HepG2 (cell line): Measurements from ENCODE around the gene KIF3A. TPM values are rescaled to one million over a fixed set of nuclear protein-coding genes. Genes with fewer than 3 reads are reported as not detected.

Source experiments
- ATAC-seq: fragments of 200-7000 bp; cut with Tn5 transposase; 3 replicates; pipeline ENCODE4 v1.9.1; 2020; ENCODE audit warnings: mild to moderate bottlenecking, moderate library complexity
- BruUV-seq: library from RNA; stranded (reverse); fragments of 400-500 nt; replicated peaks from 2 replicates; lab custom pipeline; 2021; lab: Mats Ljungman, UMichigan
- CTCF ChIA-PET: fragments of 300-600 bp; formaldehyde crosslinking; extraction: SDS; loops from one replicate; lab custom pipeline; 2021; ENCODE audit warnings: low total read pairs, inconsistent platforms, low intra/inter-chr PET ratio; lab: Yijun Ruan, JAX
- POLR2A ChIA-PET: fragments of 350-600 bp; sonication (Branson Sonifier 250); formaldehyde crosslinking; loops from one replicate; lab custom pipeline; 2020; ENCODE audit warnings: antibody characterized with exemption, inconsistent platforms; lab: Yijun Ruan, JAX
- DNase-seq: peaks from one replicate; pipeline ENCODE4 v3.0.0-alpha.2; 2015; ENCODE audit warnings: low spot score
- FAIRE-seq: peaks from 3 replicates; lab custom pipeline; 2011; peaks lifted over from hg19 to GRCh38; lab: Jason Lieb, UNC
- H2AFZ ChIP-seq: one replicate; pipeline ENCODE4 v1.6.1; 2011; ENCODE audit warnings: low read length, inconsistent platforms
- H3K27ac ChIP-seq: fragments of 300-600 bp; 3 replicates; pipeline ENCODE4 v1.8.0; 2011; ENCODE audit warnings: mixed run types, mild to moderate bottlenecking, mixed read lengths, low read length, inconsistent platforms; ENCODE audit not compliant: insufficient read depth; ENCODE audit errors: extremely low read length
- H3K27me3 ChIP-seq, 2 experiments: fragments of 200-600 bp in 1 of 2; 2 replicates in 1 of 2; 3 replicates in 1 of 2; pipeline versions ENCODE4 v1.6.0 to v1.8.0; 2011; ENCODE audit warnings: low read length in 2 of 2, mild to moderate bottlenecking in 2 of 2, moderate library complexity in 2 of 2, inconsistent platforms in 1 of 2; ENCODE audit not compliant: insufficient read depth in 2 of 2, control insufficient read depth in 1 of 2
- H3K36me3 ChIP-seq, 2 experiments: fragments of 200-600 bp in 1 of 2; replicated peaks in 1 of 2; 2 replicates in 1 of 2; 3 replicates in 1 of 2; pipeline versions ENCODE4 v1.5.1 to v1.8.0; 2011; ENCODE audit warnings: low read length in 2 of 2, inconsistent platforms in 1 of 2; ENCODE audit not compliant: insufficient read depth in 2 of 2, control insufficient read depth in 1 of 2
- H3K4me1 ChIP-seq: 2 replicates; pipeline ENCODE4 v1.5.1; 2012; ENCODE audit warnings: low read length, inconsistent platforms; ENCODE audit not compliant: insufficient read depth
- H3K4me2 ChIP-seq: 2 replicates; pipeline ENCODE4 v1.6.0; 2011; ENCODE audit warnings: low read depth, low read length, inconsistent platforms
- H3K4me3 ChIP-seq, 3 experiments: fragments of 200-600 bp in 1 of 3; sonication (generic), shearing (Covaris generic) in 1 of 3; replicated peaks in 1 of 3; 2 replicates each; pipeline ENCODE4 v1.5.1; 2011 to 2016; ENCODE audit warnings: low read length in 3 of 3, inconsistent platforms in 2 of 3, low read depth in 2 of 3, mild to moderate bottlenecking in 2 of 3, control low read depth in 1 of 3, mixed read lengths in 1 of 3; ENCODE audit not compliant: insufficient read depth in 1 of 3
- H3K79me2 ChIP-seq: one replicate; pipeline ENCODE4 v1.6.1; 2011; ENCODE audit warnings: low read length, inconsistent platforms; ENCODE audit not compliant: insufficient read depth
- H3K9ac ChIP-seq: 2 replicates; pipeline ENCODE4 v1.6.0; 2011; ENCODE audit warnings: mild to moderate bottlenecking, low read depth, low read length, inconsistent platforms; ENCODE audit not compliant: insufficient read depth
- H3K9me3 ChIP-seq: 2 replicates; pipeline ENCODE4 v1.5.1; 2012; ENCODE audit warnings: mild to moderate bottlenecking, low read length
- H4K20me1 ChIP-seq: 2 replicates; pipeline ENCODE4 v1.6.0; 2011; ENCODE audit warnings: inconsistent platforms, mild to moderate bottlenecking, low read length, moderate library complexity; ENCODE audit not compliant: insufficient read depth
- KDM2A ChIP-seq: sonication (generic); formaldehyde crosslinking; IDR thresholded peaks from 2 replicates; pipeline ENCODE4 v1.4.0; 2020; ENCODE audit warnings: low read depth, missing genetic modification reagents, borderline replicate concordance
- RAD51 ChIP-seq: fragments of 450-650 bp; IDR thresholded peaks from 2 replicates; pipeline ENCODE4 v1.6.1; 2016; ENCODE audit warnings: borderline replicate concordance
- STAG1 ChIP-seq: sonication (generic); formaldehyde crosslinking; IDR thresholded peaks from 2 replicates; pipeline ENCODE4 v1.4.0; 2020; ENCODE audit warnings: missing genetic modification reagents
- ZMYM4 ChIP-seq: sonication (generic); formaldehyde crosslinking; IDR thresholded peaks from 2 replicates; pipeline ENCODE4 v1.8.1; 2023; ENCODE audit warnings: mild to moderate bottlenecking, missing genetic modification reagents
- ZNF20 ChIP-seq: sonication (generic); formaldehyde crosslinking; IDR thresholded peaks from 2 replicates; pipeline ENCODE4 v1.4.0; 2020; ENCODE audit warnings: mild to moderate bottlenecking, moderate library complexity, missing genetic modification reagents
- ZNF513 ChIP-seq: sonication (generic); formaldehyde crosslinking; conservative IDR thresholded peaks from 2 replicates; pipeline ENCODE4 v1.5.0; 2020; ENCODE audit warnings: missing genetic modification reagents
- ZNF557 ChIP-seq: sonication (generic); formaldehyde crosslinking; IDR thresholded peaks from 2 replicates; pipeline ENCODE4 v1.4.0; 2020; ENCODE audit warnings: missing genetic modification reagents
- ZNF597 ChIP-seq: sonication (generic); formaldehyde crosslinking; IDR thresholded peaks from 2 replicates; pipeline ENCODE4 v1.5.0; 2020; ENCODE audit warnings: missing genetic modification reagents
- ZNF737 ChIP-seq: sonication (generic); formaldehyde crosslinking; IDR thresholded peaks from 2 replicates; pipeline ENCODE4 v1.5.0; 2020; ENCODE audit warnings: missing genetic modification reagents, mild to moderate bottlenecking, borderline replicate concordance
- WGBS: methylation state at CpG from one replicate; pipeline ENCODE4 v1.1.6; 2017; ENCODE audit warnings: low lambda C conversion rate; 5-methylcytosine and 5-hydroxymethylcytosine counted together
- in situ Hi-C: cut with HindIII; loops from 2 replicates; pipeline ENCODE4 v1.10.0; 2017; ENCODE audit warnings: low pct_unique_long_range_greater_than_20kb; ENCODE audit not compliant: extremely low pct_ligation_motif_present
- intact Hi-C: fragments of 100-400 bp; cut with micrococcal nuclease; formaldehyde crosslinking; loops from one replicate; pipeline ENCODE4 v1.10.0; 2022; ENCODE audit not compliant: unreplicated experiment
- polyA plus RNA-seq, 8 experiments: library from polyadenylated mRNA; depleted of rRNA in 3 of 8; stranded (reverse) in 7 of 8; unstranded in 1 of 8; fragments of >200 nt; fragmentation: Illumina TruSeq in 4 of 8; extraction: Trizol in 4 of 8; gene quantifications; 2 replicates each; pipeline versions ENCODE4 v1.2.1 to v1.2.3, GENCODE V29; 2011 to 2016; ENCODE audit warnings: low read depth in 4 of 8, missing spikeins in 1 of 8, mixed read lengths in 1 of 8; ENCODE audit not compliant: insufficient read depth in 1 of 8
- total RNA-seq, 5 experiments: library from RNA; depleted of rRNA; stranded (reverse); fragments of >200 nt; fragmentation: Illumina TruSeq; extraction: Trizol; gene quantifications; 2 replicates each; pipeline ENCODE4 v1.2.3, GENCODE V29; 2016; ENCODE audit warnings: low read depth in 1 of 5
- TF ChIP-seq, protein P1 (sequence below): sonication (generic); formaldehyde crosslinking; IDR thresholded peaks from 2 replicates; pipeline ENCODE4 v1.5.1; 2020; ENCODE audit warnings: mild to moderate bottlenecking, missing genetic modification reagents, moderate library complexity
- TF ChIP-seq, protein P2 (sequence below): sonication (generic); formaldehyde crosslinking; IDR thresholded peaks from 2 replicates; pipeline ENCODE4 v1.5.0; 2020; ENCODE audit warnings: mild to moderate bottlenecking, missing genetic modification reagents, moderate library complexity
- TF ChIP-seq, protein P3 (sequence below): sonication (generic); formaldehyde crosslinking; IDR thresholded peaks from 2 replicates; pipeline ENCODE4 v1.9.0; 2022; ENCODE audit warnings: missing genetic modification reagents, mild to moderate bottlenecking, borderline replicate concordance

KIF3A gene
- total and polyA plus RNA-seq, 2 of the 13 experiments (the other 11 are each of a cell fraction or from before 2014, with no cell fraction given): 2.3 to 8.4 TPM

DNA sequence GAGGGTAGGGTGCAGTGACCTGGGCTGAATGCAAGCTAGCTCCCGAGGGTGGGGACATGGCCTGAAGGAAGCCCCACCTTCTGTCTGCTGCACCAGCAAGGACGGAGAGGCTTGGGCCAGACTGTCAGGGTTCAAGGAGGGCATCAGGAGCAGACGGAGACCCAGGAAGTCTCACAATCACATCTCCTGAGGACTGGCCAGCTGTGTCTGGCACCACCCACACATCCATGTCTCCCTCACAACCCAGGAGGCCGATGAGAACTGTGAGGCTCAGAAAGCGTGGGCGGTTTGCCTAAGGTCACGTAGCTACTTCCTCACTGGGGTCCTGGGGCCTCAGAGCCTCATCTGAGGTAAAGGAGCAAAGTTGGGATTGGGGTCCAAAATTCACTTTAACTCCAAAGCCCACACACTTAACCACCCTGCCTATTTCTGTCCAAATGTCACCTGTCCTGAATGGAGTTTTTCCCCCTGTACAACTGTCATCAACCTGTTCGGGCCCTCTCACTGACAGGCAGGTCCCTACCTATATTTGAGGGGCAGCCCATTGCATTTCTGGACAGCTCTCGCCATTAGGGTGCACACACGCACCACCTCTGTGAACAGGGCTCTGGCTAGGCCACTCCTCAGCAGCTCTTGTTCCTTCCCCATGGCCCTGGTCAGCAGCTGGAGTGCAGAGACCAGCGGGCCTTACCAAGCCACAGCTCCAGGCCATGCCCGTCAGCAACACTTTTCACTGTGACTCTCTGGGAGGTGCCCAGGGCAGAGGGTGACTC, 75.9 kb downstream of the KIF3A start:
- Histone ChIP-seq H3K27ac (no peak overlapping the region), H4K20me1 (no peaks in the 10 kb centered on the region), H3K9ac (peak overlapping the region; percentile 61; the same call in 1 of the 2 replicates), H3K4me2 (peak overlapping the region; percentile 89), H2AFZ (peak overlapping the region; percentile 80), H3K79me2 (no peaks in the 10 kb centered on the region), H3K9me3 (no peaks in the 10 kb centered on the region), H3K27me3 (peaks cover 1 to 5% of the 10 kb centered on the region in 2 experiments; a peak in 2 of 5 replicates), H3K4me1 (peaks cover 79% of the 10 kb centered on the region), H3K36me3 (no peaks in the 10 kb centered on the region), H3K4me3 (peak overlapping the region; percentile 15 to 69 (median 25); a peak in 4 of 6 replicates)
- in situ Hi-C loops: loop anchor here (25.0 kb wide), 1 partner anchor 274 kb away; no protein-coding TSS in a partner anchor
- intact Hi-C loops: no loop called here
- FAIRE-seq: no peak
- BruUV-seq: no TSS peak
- ChIA-PET POLR2A (interaction anchor here (1.1 kb wide), 1 partner anchor 9 kb away, joined by 3 read pairs; no protein-coding TSS in a partner anchor), CTCF (no interaction called here)
- no peak for DNase-seq
- peak; percentile 74 for ATAC-seq
- WGBS: 7% methylated on average over 7 of the region's 12 CpGs
- TF ChIP-seq ZMYM4 (CRISPR knock-in tag): no peak
- TF ChIP-seq ZNF513 (CRISPR knock-in tag): no peak
- TF ChIP-seq, protein P1, sequence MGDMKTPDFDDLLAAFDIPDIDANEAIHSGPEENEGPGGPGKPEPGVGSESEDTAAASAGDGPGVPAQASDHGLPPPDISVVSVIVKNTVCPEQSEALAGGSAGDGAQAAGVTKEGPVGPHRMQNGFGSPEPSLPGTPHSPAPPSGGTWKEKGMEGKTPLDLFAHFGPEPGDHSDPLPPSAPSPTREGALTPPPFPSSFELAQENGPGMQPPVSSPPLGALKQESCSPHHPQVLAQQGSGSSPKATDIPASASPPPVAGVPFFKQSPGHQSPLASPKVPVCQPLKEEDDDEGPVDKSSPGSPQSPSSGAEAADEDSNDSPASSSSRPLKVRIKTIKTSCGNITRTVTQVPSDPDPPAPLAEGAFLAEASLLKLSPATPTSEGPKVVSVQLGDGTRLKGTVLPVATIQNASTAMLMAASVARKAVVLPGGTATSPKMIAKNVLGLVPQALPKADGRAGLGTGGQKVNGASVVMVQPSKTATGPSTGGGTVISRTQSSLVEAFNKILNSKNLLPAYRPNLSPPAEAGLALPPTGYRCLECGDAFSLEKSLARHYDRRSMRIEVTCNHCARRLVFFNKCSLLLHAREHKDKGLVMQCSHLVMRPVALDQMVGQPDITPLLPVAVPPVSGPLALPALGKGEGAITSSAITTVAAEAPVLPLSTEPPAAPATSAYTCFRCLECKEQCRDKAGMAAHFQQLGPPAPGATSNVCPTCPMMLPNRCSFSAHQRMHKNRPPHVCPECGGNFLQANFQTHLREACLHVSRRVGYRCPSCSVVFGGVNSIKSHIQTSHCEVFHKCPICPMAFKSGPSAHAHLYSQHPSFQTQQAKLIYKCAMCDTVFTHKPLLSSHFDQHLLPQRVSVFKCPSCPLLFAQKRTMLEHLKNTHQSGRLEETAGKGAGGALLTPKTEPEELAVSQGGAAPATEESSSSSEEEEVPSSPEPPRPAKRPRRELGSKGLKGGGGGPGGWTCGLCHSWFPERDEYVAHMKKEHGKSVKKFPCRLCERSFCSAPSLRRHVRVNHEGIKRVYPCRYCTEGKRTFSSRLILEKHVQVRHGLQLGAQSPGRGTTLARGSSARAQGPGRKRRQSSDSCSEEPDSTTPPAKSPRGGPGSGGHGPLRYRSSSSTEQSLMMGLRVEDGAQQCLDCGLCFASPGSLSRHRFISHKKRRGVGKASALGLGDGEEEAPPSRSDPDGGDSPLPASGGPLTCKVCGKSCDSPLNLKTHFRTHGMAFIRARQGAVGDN (CRISPR knock-in tag): peak; percentile 65
- TF ChIP-seq ZNF20: no peak
- TF ChIP-seq, protein P2, sequence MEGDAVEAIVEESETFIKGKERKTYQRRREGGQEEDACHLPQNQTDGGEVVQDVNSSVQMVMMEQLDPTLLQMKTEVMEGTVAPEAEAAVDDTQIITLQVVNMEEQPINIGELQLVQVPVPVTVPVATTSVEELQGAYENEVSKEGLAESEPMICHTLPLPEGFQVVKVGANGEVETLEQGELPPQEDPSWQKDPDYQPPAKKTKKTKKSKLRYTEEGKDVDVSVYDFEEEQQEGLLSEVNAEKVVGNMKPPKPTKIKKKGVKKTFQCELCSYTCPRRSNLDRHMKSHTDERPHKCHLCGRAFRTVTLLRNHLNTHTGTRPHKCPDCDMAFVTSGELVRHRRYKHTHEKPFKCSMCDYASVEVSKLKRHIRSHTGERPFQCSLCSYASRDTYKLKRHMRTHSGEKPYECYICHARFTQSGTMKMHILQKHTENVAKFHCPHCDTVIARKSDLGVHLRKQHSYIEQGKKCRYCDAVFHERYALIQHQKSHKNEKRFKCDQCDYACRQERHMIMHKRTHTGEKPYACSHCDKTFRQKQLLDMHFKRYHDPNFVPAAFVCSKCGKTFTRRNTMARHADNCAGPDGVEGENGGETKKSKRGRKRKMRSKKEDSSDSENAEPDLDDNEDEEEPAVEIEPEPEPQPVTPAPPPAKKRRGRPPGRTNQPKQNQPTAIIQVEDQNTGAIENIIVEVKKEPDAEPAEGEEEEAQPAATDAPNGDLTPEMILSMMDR: peak; percentile 66
- TF ChIP-seq, protein P3, sequence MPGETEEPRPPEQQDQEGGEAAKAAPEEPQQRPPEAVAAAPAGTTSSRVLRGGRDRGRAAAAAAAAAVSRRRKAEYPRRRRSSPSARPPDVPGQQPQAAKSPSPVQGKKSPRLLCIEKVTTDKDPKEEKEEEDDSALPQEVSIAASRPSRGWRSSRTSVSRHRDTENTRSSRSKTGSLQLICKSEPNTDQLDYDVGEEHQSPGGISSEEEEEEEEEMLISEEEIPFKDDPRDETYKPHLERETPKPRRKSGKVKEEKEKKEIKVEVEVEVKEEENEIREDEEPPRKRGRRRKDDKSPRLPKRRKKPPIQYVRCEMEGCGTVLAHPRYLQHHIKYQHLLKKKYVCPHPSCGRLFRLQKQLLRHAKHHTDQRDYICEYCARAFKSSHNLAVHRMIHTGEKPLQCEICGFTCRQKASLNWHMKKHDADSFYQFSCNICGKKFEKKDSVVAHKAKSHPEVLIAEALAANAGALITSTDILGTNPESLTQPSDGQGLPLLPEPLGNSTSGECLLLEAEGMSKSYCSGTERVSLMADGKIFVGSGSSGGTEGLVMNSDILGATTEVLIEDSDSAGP (CRISPR knock-in tag): 0 out of 2 replicates have a peak, but pooled peaks have one; percentile 9
- TF ChIP-seq KDM2A: 0 out of 2 replicates have a peak, but pooled peaks have one; percentile 7
- TF ChIP-seq RAD51: no peak
- TF ChIP-seq STAG1: peak; percentile 62
- TF ChIP-seq ZNF597 (CRISPR knock-in tag): no peak
- no peak for TF ChIP-seq ZNF737 (CRISPR knock-in tag)
- no peak for TF ChIP-seq ZNF557 (CRISPR knock-in tag)
